GM23338 (cell line): ENCODE data around the gene EFR3B.

ENCODE experiments used
- CREB1 ChIP-seq: fragments of 250-450 bp; sonication (Bioruptor Pico); IDR thresholded peaks from 2 replicates; pipeline ENCODE4 v1.5.0; 2020; ENCODE audit warnings: low read depth, mild to moderate bottlenecking, moderate library complexity
- ETS1 ChIP-seq: IDR thresholded peaks from 2 replicates; pipeline ENCODE4 v1.6.1; 2016; ENCODE audit warnings: antibody characterized with exemption
- EZH2 ChIP-seq: fragments of 200-600 bp; sonication (generic); IDR thresholded peaks from one replicate; pipeline ENCODE4 v1.8.0; 2017; ENCODE audit warnings: antibody characterized with exemption, mild to moderate bottlenecking, low read depth; ENCODE audit not compliant: unreplicated experiment
- EZH2phosphoT487 ChIP-seq: fragments of 200-600 bp; sonication (generic); IDR thresholded peaks from one replicate; pipeline ENCODE4 v1.8.1; 2018; ENCODE audit warnings: antibody characterized with exemption; ENCODE audit not compliant: unreplicated experiment
- JUNB ChIP-seq: IDR thresholded peaks from one replicate; pipeline ENCODE4 v1.6.1; 2016; ENCODE audit warnings: antibody characterized with exemption; ENCODE audit not compliant: unreplicated experiment
- NANOG ChIP-seq: IDR thresholded peaks from 2 replicates; pipeline ENCODE4 v1.6.1; 2016; ENCODE audit warnings: antibody characterized with exemption, borderline replicate concordance
- POLR2AphosphoS5 ChIP-seq: IDR thresholded peaks from 2 replicates; pipeline ENCODE4 v1.6.1; 2016; ENCODE audit warnings: antibody characterized with exemption, low read depth
- ZNF331 ChIP-seq: fragments of 250-450 bp; sonication (Bioruptor Pico); IDR thresholded peaks from 2 replicates; pipeline ENCODE4 v1.5.0; 2020; ENCODE audit warnings: low read depth, mild to moderate bottlenecking, moderate library complexity
- TF ChIP-seq, protein P1 (sequence below), 2 experiments: fragments of 200-600 bp in 1 of 2; sonication (generic) in 1 of 2; conservative IDR thresholded peaks; 2 replicates each; pipeline versions ENCODE4 v1.5.1 to v1.6.1; 2016 to 2017; ENCODE audit warnings: antibody characterized with exemption in 2 of 2, low read depth in 2 of 2, mild to moderate bottlenecking in 2 of 2, moderate library complexity in 1 of 2
- TF ChIP-seq, protein P2 (sequence below): IDR thresholded peaks from one replicate; pipeline ENCODE4 v1.6.1; 2018; ENCODE audit warnings: antibody characterized with exemption; ENCODE audit not compliant: unreplicated experiment

GRCh38 chr2:25159949-25160348, 118.1 kb downstream of the EFR3B start:
- TF ChIP-seq, protein P1, sequence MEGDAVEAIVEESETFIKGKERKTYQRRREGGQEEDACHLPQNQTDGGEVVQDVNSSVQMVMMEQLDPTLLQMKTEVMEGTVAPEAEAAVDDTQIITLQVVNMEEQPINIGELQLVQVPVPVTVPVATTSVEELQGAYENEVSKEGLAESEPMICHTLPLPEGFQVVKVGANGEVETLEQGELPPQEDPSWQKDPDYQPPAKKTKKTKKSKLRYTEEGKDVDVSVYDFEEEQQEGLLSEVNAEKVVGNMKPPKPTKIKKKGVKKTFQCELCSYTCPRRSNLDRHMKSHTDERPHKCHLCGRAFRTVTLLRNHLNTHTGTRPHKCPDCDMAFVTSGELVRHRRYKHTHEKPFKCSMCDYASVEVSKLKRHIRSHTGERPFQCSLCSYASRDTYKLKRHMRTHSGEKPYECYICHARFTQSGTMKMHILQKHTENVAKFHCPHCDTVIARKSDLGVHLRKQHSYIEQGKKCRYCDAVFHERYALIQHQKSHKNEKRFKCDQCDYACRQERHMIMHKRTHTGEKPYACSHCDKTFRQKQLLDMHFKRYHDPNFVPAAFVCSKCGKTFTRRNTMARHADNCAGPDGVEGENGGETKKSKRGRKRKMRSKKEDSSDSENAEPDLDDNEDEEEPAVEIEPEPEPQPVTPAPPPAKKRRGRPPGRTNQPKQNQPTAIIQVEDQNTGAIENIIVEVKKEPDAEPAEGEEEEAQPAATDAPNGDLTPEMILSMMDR (conservative IDR thresholded peaks at IDR 0.05; ENCODE audit: low read depth in 2 of 2) = no peak; a peak in 1 of 4 replicates
- TF ChIP-seq NANOG (no peak), POLR2AphosphoS5 (no peak), EZH2 (no peak), ETS1 (no peak), CREB1 (CRISPR knock-in tag) (no peak), EZH2phosphoT487 (no peak), JUNB (no peak), ZNF331 (CRISPR knock-in tag) (no peak)
- TF ChIP-seq, protein P2, sequence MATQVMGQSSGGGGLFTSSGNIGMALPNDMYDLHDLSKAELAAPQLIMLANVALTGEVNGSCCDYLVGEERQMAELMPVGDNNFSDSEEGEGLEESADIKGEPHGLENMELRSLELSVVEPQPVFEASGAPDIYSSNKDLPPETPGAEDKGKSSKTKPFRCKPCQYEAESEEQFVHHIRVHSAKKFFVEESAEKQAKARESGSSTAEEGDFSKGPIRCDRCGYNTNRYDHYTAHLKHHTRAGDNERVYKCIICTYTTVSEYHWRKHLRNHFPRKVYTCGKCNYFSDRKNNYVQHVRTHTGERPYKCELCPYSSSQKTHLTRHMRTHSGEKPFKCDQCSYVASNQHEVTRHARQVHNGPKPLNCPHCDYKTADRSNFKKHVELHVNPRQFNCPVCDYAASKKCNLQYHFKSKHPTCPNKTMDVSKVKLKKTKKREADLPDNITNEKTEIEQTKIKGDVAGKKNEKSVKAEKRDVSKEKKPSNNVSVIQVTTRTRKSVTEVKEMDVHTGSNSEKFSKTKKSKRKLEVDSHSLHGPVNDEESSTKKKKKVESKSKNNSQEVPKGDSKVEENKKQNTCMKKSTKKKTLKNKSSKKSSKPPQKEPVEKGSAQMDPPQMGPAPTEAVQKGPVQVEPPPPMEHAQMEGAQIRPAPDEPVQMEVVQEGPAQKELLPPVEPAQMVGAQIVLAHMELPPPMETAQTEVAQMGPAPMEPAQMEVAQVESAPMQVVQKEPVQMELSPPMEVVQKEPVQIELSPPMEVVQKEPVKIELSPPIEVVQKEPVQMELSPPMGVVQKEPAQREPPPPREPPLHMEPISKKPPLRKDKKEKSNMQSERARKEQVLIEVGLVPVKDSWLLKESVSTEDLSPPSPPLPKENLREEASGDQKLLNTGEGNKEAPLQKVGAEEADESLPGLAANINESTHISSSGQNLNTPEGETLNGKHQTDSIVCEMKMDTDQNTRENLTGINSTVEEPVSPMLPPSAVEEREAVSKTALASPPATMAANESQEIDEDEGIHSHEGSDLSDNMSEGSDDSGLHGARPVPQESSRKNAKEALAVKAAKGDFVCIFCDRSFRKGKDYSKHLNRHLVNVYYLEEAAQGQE = no peak
